Lower leg skin (tissue), 4 donors: ENCODE results near the gene TMEM82. TPM values are rescaled to one million over a fixed set of nuclear protein-coding genes. Genes with fewer than 3 reads are reported as not detected.

ENCODE experiments used
- DNase-seq, 2 donors: peaks; one replicate each; pipeline ENCODE4 v3.0.0-alpha.2; 2019; ENCODE audit warnings: low spot score in 2 of 2
- H3K4me3 ChIP-seq: fragments of 200-600 bp; sonication (generic); 2 replicates; pipeline ENCODE4 v1.5.1; 2017; ENCODE audit warnings: mild to moderate bottlenecking, low read depth; ENCODE audit not compliant: poor library complexity, severe bottlenecking
- CTCF ChIP-seq, 3 donors: fragments of 450-650 bp; IDR thresholded peaks; one replicate each; pipeline ENCODE4 v1.5.1; 2016; ENCODE audit warnings: antibody characterized with exemption in 3 of 3, mild to moderate bottlenecking in 3 of 3, moderate library complexity in 2 of 3
- POLR2A ChIP-seq, 2 donors: fragments of 450-650 bp; IDR thresholded peaks; one replicate each; pipeline ENCODE4 v1.6.1; 2016 to 2017; ENCODE audit warnings: antibody characterized with exemption in 2 of 2, mild to moderate bottlenecking in 1 of 2, moderate library complexity in 1 of 2
- WGBS, 2 donors: methylation state at CpG; one replicate each; pipeline ENCODE4 v1.1.5; 2018; 5-methylcytosine and 5-hydroxymethylcytosine counted together
- intact Hi-C: fragments of 100-400 bp; cut with DNase I; formaldehyde crosslinking; loops from one replicate; pipeline ENCODE4 v1.15.0; 2023; ENCODE audit warnings: low total_unique reads
- total RNA-seq, 4 donors: library from RNA; depleted of rRNA; stranded (reverse); fragments of >200 nt; gene quantifications; one replicate each; pipeline ENCODE4 v1.1.0, GENCODE V29; 2016

TMEM82 gene
- total RNA-seq, 4 donors from 2014 or later = not detected

GRCh38 chr1:15734296-15734695, 8.0 kb upstream of the TMEM82 start:
- TF ChIP-seq POLR2A (IDR thresholded peaks at IDR 0.05) = no peak
- TF ChIP-seq CTCF (IDR thresholded peaks at IDR 0.05) = no peak
- DNase-seq = no peak
- no peak overlapping the region for H3K4me3 ChIP-seq
- WGBS, 2 donors = 80 to 83% methylated on average over 13 of the region's 13 CpGs
- intact Hi-C loops = no loop called here

GRCh38 chr1:15734901-15735300, 7.4 kb upstream of the TMEM82 start:
- WGBS, 2 donors = 56 to 67% methylated on average over 6 to 16 of the region's 17 CpGs
- intact Hi-C loops = no loop called here
- TF ChIP-seq CTCF (IDR thresholded peaks at IDR 0.05) = no peak
- no peak for TF ChIP-seq POLR2A (IDR thresholded peaks at IDR 0.05)
- H3K4me3 ChIP-seq = no peak overlapping the region
- DNase-seq = no peak

- TF ChIP-seq POLR2A (IDR thresholded peaks at IDR 0.05) (no peak), CTCF (IDR thresholded peaks at IDR 0.05) (no peak)
- intact Hi-C loops = no loop called here
- no peak overlapping the region for H3K4me3 ChIP-seq
- 53 to 69% methylated on average over 8 to 12 of the region's 12 CpGs for WGBS, 2 donors
- DNase-seq = no peak
Measured at GRCh38 chr1:15735304-15736037, 6.8 kb upstream of the TMEM82 start.

GRCh38 chr1:15736038-15736891, 6.0 kb upstream of the TMEM82 start, which contains the start of gene SLC25A34:
Gene SLC25A34, plus strand, starts transcription at chr1:15736258. Its CDS starts 228 bp downstream, at chr1:15736486.
- DNase-seq = no peak
- WGBS, 2 donors = 70% methylated on average over 21 to 24 of the region's 35 CpGs
- intact Hi-C loops = no loop called here
- H3K4me3 ChIP-seq = no peak within 1 kb of the TSS
- TF ChIP-seq POLR2A (IDR thresholded peaks at IDR 0.05) = no peak
- no peak for TF ChIP-seq CTCF (IDR thresholded peaks at IDR 0.05)

- intact Hi-C loops = no loop called here
- H3K4me3 ChIP-seq = no peak overlapping the region
- no peak for TF ChIP-seq CTCF (IDR thresholded peaks at IDR 0.05)
- 50 to 53% methylated on average over 3 to 5 of the region's 6 CpGs for WGBS, 2 donors
- DNase-seq = no peak
Measured at GRCh38 chr1:15736892-15737261, 5.4 kb upstream of the TMEM82 start.
